Heart left ventricle (tissue), 13 donors: ENCODE results near the gene LMF2.

Experiments used
- CTCF ChIP-seq, 12 donors: fragments of 200-600 bp; sonication (generic) in 4 of 12; IDR thresholded peaks; one replicate each; pipeline versions ENCODE4 v1.5.0 to v1.8.0; 2018 to 2022; ENCODE audit warnings: antibody characterized with exemption in 12 of 12, mild to moderate bottlenecking in 5 of 12
- POLR2A ChIP-seq, 2 donors: fragments of 450-650 bp; IDR thresholded peaks; one replicate each; pipeline ENCODE4 v1.6.1; 2017; ENCODE audit warnings: antibody characterized with exemption in 2 of 2, mild to moderate bottlenecking in 2 of 2, moderate library complexity in 2 of 2
- donor health status: ischemic (EF 13 %, LVEDD 7.1; RV severe dilation, severe dysfunction).
- donor health status: DM: no; HTN: yes; CAD: no.
- donor health status: DM: no; HTN: no; CAD: no.
- donor health status: ischemic (EF 25% LVEDD 6.9; RV normal size, moderate dysfunction).
- donor health status: ischemic (EF 25% LVEDD 5.7; RV mildly dilated, moderate dysfunction).
- donor health status: ischemic (EF 35%, LVEDD 5.7; RV mildly dilated, moderate dysfunction).
- donor health status: nonischemic (EF 11% LVEDD 7.7; RV severe dilation, severe dysfunction).
- donor health status: DM: yes; HTN: yes; CAD: no.
- donor health status: PGD.
- donor health status: ischemic (EF 29% LVEDD 5.4; RV normal size, mild dysfunction).
- donor health status: nonischemic (EF 23%, LVEDD 6.1; RV moderate dilation, normal function).

DNA sequence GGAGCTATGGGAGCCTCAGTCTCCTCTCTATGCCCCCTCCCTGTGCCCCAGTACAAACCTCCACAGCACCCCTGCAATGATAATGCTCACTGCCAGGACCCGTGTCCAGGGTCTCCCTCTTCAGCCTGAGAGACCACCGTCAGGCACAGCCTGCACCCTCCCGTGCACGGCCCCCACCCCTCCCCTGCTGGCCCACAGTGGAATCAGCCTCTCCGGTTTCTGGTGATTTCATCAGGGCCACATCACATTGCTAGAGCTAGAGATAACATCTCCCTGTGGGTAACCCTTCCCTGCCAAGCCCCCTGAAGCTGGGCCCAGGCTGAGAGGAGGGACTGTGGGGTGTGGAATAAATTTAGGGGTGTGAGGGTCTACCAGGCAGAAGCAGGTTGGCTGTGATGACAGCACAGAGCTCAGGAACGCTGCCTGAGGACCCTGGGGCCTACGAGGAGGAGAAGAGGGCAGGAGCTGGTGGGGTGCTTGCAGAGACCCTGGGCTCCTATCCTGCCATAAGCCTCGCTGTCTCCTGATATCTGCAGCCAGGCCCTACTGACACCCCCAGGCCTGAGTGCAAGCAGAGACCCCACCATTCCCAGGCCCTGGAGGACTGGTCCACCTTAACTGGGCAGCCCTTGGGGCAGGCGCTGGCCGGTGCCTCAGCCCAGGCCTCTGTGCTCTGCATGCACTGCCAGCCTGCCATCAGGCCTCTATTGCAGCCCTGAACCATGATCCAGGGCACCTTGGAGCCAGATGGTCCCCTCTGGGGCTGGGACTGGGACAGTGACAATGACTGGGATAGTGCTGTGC, 38.2 kb upstream of the LMF2 start, which contains the start of gene KLHDC7B:
- no peak for TF ChIP-seq POLR2A (IDR thresholded peaks at IDR 0.05)
- no peak for TF ChIP-seq CTCF (IDR thresholded peaks at IDR 0.05)
